MCF 10A (cell line): ENCODE measurements around the gene TEAD1. TPM values are rescaled to one million over a fixed set of nuclear protein-coding genes. Genes with fewer than 3 reads are reported as not detected.

Source experiments
- BruUV-seq: library from RNA; stranded (reverse); fragments of 400-500 nt; replicated peaks from 2 replicates; lab custom pipeline; 2021; lab: Mats Ljungman, UMichigan
- CTCF ChIA-PET: fragments of 300-600 bp; sonication (Branson Sonifier 250); formaldehyde crosslinking; extraction: SDS; loops from one replicate; lab custom pipeline; 2021; ENCODE audit warnings: antibody characterized with exemption, inconsistent platforms; lab: Yijun Ruan, JAX
- POLR2A ChIA-PET: fragments of 300-600, 350-650 bp; sonication (Branson Sonifier 250); formaldehyde crosslinking; extraction: SDS; loops from one replicate; lab custom pipeline; 2020; ENCODE audit warnings: antibody characterized with exemption, inconsistent platforms; lab: Yijun Ruan, JAX
- DNase-seq: peaks from one replicate; pipeline ENCODE4 v3.0.0-alpha.2; 2018; ENCODE audit not compliant: unreplicated experiment
- H3K27ac Mint-ChIP-seq: one replicate; pipeline ENCODE4 v1.8.0; 2022; ENCODE audit warnings: mild to moderate bottlenecking, low read depth, mixed read lengths; ENCODE audit not compliant: unreplicated experiment
- H3K27me3 Mint-ChIP-seq: one replicate; pipeline ENCODE4 v1.8.0; 2022; ENCODE audit warnings: mixed read lengths; ENCODE audit not compliant: insufficient read depth, unreplicated experiment
- H3K36me3 Mint-ChIP-seq: one replicate; pipeline ENCODE4 v1.8.0; 2022; ENCODE audit warnings: mild to moderate bottlenecking, moderate library complexity, mixed read lengths; ENCODE audit not compliant: insufficient read depth, unreplicated experiment
- H3K4me1 Mint-ChIP-seq: one replicate; pipeline ENCODE4 v1.8.0; 2022; ENCODE audit warnings: mixed read lengths; ENCODE audit not compliant: insufficient read depth, unreplicated experiment
- H3K4me3 Mint-ChIP-seq: one replicate; pipeline ENCODE4 v1.8.0; 2022; ENCODE audit warnings: mild to moderate bottlenecking, moderate library complexity, mixed read lengths; ENCODE audit not compliant: unreplicated experiment
- H3K9me3 Mint-ChIP-seq: one replicate; pipeline ENCODE4 v1.8.0; 2022; ENCODE audit warnings: mixed read lengths; ENCODE audit not compliant: unreplicated experiment
- CTCF ChIP-seq: fragments of 200-600 bp; IDR thresholded peaks from one replicate; pipeline ENCODE4 v1.8.0; 2022; ENCODE audit warnings: antibody characterized with exemption, mild to moderate bottlenecking; ENCODE audit not compliant: unreplicated experiment
- intact Hi-C: fragments of 100-400 bp; cut with micrococcal nuclease; formaldehyde crosslinking; loops from 2 replicates; pipeline ENCODE4 v1.14.1; 2022
- total RNA-seq: library from RNA; stranded (reverse); gene quantifications from 2 replicates; pipeline ENCODE4 v1.2.3, GENCODE V29; 2022

The TEAD1 gene
- total RNA-seq, 1 experiment from 2014 or later: 123 TPM

GRCh38 chr11:12922980-12923507 is 248.8 kb downstream of the TEAD1 start:
- CTCF ChIA-PET: interaction anchor here (0.6 to 1.0 kb wide), 3 partner anchors 9 to 634 kb away, joined by 3 read pairs; no protein-coding TSS in a partner anchor
- intact Hi-C loops: no loop called here
- no peak overlapping the region for H3K4me3 Mint-ChIP-seq
- TF ChIP-seq CTCF: no peak
- H3K36me3 Mint-ChIP-seq: peaks cover 38% of the 10 kb centered on the region
- H3K4me1 Mint-ChIP-seq: peaks cover 6% of the 10 kb centered on the region
- peak; percentile 25 for DNase-seq
- no TSS peak for BruUV-seq
- no peaks in the 10 kb centered on the region for H3K27me3 Mint-ChIP-seq
- H3K9me3 Mint-ChIP-seq: no peaks in the 10 kb centered on the region
- POLR2A ChIA-PET: no interaction called here
- H3K27ac Mint-ChIP-seq: no peak overlapping the region

GRCh38 chr11:12924650-12925049 is 250.4 kb downstream of the TEAD1 start:
- no peak for DNase-seq
- intact Hi-C loops: no loop called here
- Mint-ChIP-seq H3K9me3 (no peaks in the 10 kb centered on the region), H3K27me3 (no peaks in the 10 kb centered on the region), H3K27ac (no peak overlapping the region), H3K4me3 (no peak overlapping the region), H3K36me3 (peaks cover 40% of the 10 kb centered on the region), H3K4me1 (peaks cover 6% of the 10 kb centered on the region)
- ChIA-PET CTCF (no interaction called here), POLR2A (no interaction called here)
- TF ChIP-seq CTCF: no peak
- no TSS peak for BruUV-seq

- no peak overlapping the region for H3K27ac Mint-ChIP-seq
- H3K4me1 Mint-ChIP-seq: peaks cover 6% of the 10 kb centered on the region
- no peak for TF ChIP-seq CTCF
- DNase-seq: no peak
- intact Hi-C loops: no loop called here
- no peak overlapping the region for H3K4me3 Mint-ChIP-seq
- H3K9me3 Mint-ChIP-seq: no peaks in the 10 kb centered on the region
- no peaks in the 10 kb centered on the region for H3K27me3 Mint-ChIP-seq
- BruUV-seq: no TSS peak
- H3K36me3 Mint-ChIP-seq: peaks cover 48% of the 10 kb centered on the region
- ChIA-PET CTCF (no interaction called here), POLR2A (no interaction called here)
These were observed 251.3 kb downstream of the TEAD1 start for GRCh38 chr11:12925520-12925919.

- POLR2A ChIA-PET: no interaction called here
- no peak overlapping the region for H3K27ac Mint-ChIP-seq
- H3K27me3 Mint-ChIP-seq: no peaks in the 10 kb centered on the region
- H3K4me1 Mint-ChIP-seq: peaks cover 6% of the 10 kb centered on the region
- intact Hi-C loops: no loop called here
- H3K9me3 Mint-ChIP-seq: no peaks in the 10 kb centered on the region
- no TSS peak for BruUV-seq
- H3K4me3 Mint-ChIP-seq: no peak overlapping the region
- CTCF ChIA-PET: interaction anchor here (0.5 kb wide), 1 partner anchor 384 kb away, joined by 5 read pairs; no protein-coding TSS in a partner anchor
- TF ChIP-seq CTCF: no peak
- H3K36me3 Mint-ChIP-seq: peaks cover 48% of the 10 kb centered on the region
- no peak for DNase-seq
These were observed 253.0 kb downstream of the TEAD1 start for GRCh38 chr11:12927221-12927620.
